Prostate gland (tissue), 2 donors: Measurements from ENCODE around the gene PLEKHM1. TPM values are rescaled to one million over a fixed set of nuclear protein-coding genes. Genes with fewer than 3 reads are reported as not detected.
A peak's percentile ranks its signal among the peaks of the same experiment; 100 is the strongest.
"Not testable (repeated sequence)": the region's sequence is repeated elsewhere in the genome, so short reads cannot be mapped to it uniquely, and the experiment has no call there.

Experiments
- DNase-seq: peaks from one replicate; pipeline ENCODE4 v3.0.0-alpha.2; 2019; ENCODE audit warnings: low spot score
- H3K27ac ChIP-seq, 2 donors: fragments of 200-600 bp; sonication (generic); 2 replicates each; pipeline ENCODE4 v1.5.1; 2017 to 2019
- H3K27me3 ChIP-seq: fragments of 200-600 bp; sonication (generic); replicated peaks from 2 replicates; pipeline ENCODE4 v1.5.1; 2019; ENCODE audit not compliant: insufficient read depth
- H3K36me3 ChIP-seq, 2 donors: fragments of 200-600 bp; sonication (generic); 1 replicate in 1 of 2; 2 replicates in 1 of 2; pipeline versions ENCODE4 v1.5.1 to v1.8.1; 2017 to 2019
- H3K4me1 ChIP-seq: fragments of 200-600 bp; sonication (generic); replicated peaks from 2 replicates; pipeline ENCODE4 v1.5.1; 2019
- H3K4me3 ChIP-seq, 2 donors: fragments of 200-600 bp; sonication (generic); 2 replicates each; pipeline ENCODE4 v1.5.1; 2017 to 2019
- H3K9me3 ChIP-seq: fragments of 200-600 bp; sonication (generic); 2 replicates; pipeline ENCODE4 v1.5.1; 2017
- POLR2A ChIP-seq: fragments of 450-650 bp; IDR thresholded peaks from one replicate; pipeline ENCODE4 v1.6.1; 2016; ENCODE audit warnings: antibody characterized with exemption, mild to moderate bottlenecking
- POLR2AphosphoS5 ChIP-seq: sonication (generic); formaldehyde crosslinking; IDR thresholded peaks from one replicate; pipeline ENCODE4 v1.6.1; 2017; ENCODE audit warnings: antibody characterized with exemption
- WGBS: methylation state at CpG from one replicate; pipeline ENCODE4 v1.1.5; 2018; 5-methylcytosine and 5-hydroxymethylcytosine counted together
- intact Hi-C: fragments of 100-400 bp; cut with DNase I; formaldehyde crosslinking; loops from one replicate; pipeline ENCODE4 v1.14.2; 2022
- total RNA-seq, 2 donors: library from RNA; depleted of rRNA; stranded (reverse); fragments of >200 nt; gene quantifications; one replicate each; pipeline ENCODE4 v1.1.0, GENCODE V29; 2016
- TF ChIP-seq, protein P1 (sequence below), 4 experiments: fragments of 200-600 bp in 2 of 4; fragments of 450-650 bp in 2 of 4; sonication (generic) in 2 of 4; IDR thresholded peaks; 1 replicate in 3 of 4; 2 replicates in 1 of 4; pipeline ENCODE4 v1.5.1; 2016 to 2019; ENCODE audit warnings: antibody characterized with exemption in 4 of 4, mild to moderate bottlenecking in 2 of 4, moderate library complexity in 2 of 4

The PLEKHM1 gene
- total RNA-seq, 2 donors from 2014 or later, result 33.2 to 39.8 TPM

DNA sequence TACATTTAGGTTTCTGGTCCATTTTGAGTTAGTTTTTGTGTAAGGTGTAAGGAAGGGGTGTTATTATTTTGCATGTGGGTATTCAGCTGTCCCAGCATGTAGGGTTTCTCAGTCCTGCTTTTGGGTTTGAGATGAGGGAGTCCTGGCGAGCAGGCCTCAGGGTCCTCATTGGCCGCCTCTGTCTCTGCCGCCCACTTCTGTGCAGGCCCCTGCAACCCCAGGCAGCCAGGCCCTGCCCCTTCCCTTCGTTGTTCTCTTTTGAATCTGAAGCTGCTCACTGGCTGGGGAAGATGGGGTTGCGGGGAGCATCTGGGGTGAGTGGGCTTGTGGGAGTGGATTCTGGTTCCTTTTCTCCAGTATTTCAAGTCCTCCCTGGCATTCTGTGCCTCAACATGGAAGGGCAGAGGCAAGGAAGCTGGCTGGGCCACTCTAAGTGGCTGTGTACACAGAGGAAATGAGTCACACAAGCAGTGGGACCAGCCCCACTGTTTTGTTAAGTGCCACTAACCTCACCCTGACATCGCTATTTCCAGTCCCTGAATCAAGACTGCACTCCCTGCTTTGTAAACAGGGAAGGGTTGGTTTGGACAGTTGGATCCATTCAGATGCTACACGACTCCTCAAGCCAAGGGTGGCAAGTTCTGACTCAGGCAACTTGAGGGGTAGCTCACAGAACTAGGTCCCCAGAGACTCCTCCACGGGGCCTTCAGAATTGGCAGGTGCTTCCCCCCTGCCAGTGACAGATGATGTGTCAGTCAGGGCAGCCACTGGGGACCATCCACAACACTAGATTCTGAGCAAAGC, 28.8 kb downstream of the PLEKHM1 start:
- intact Hi-C loops, H3K36me3 ChIP-seq, H3K9me3 ChIP-seq, H3K27me3 ChIP-seq, H3K4me3 ChIP-seq, H3K4me1 ChIP-seq, H3K27ac ChIP-seq: not testable (repeated sequence)
- WGBS, result 35% methylated on average over 3 of the region's 8 CpGs
- TF ChIP-seq POLR2AphosphoS5, result peak; percentile 64
- peak; percentile 56 for DNase-seq

DNA sequence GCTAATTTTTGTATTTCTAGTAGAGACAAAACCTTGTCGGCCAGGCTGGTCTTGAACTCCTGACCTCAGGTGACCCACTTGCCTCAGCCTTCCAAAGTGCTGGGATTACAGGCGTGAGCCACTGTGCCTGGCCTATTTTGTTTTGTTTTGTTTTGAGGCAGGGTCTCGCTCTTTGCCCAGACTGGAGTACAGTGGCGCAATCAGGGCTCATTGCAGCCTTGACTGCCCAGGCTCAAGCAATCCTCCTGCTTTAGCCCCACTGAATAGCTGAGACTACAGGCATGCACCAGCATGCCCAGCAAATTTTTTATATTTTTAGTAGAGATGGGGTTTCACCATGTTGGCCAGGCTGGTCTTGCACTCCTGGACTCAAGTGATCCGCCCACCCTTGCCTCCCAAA, 30.1 kb downstream of the PLEKHM1 start:
- WGBS, result 95% methylated on average over 5 of the region's 5 CpGs
- H3K4me3 ChIP-seq, DNase-seq: not testable (repeated sequence)

DNA sequence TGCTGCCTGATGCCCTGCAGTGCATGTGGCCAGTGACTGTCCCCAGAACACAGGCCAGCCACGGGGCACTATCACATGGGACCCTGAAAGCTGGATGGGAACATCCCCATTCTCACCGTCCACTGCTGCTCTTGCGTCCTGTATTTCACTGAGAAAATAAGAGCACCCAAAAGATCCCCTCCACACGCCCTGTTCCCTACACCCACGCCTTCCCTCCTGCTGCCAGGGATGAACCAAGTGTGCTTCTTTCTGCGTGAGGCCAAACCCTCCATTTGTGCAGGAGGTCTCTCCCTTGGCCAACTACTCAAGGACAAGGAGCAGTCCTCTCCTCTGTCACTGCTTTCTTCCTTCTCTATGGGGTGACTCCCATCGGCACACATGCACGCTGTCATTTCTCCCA, 36.2 kb downstream of the PLEKHM1 start:
- H3K27me3 ChIP-seq, H3K27ac ChIP-seq, DNase-seq, H3K4me3 ChIP-seq, intact Hi-C loops, H3K36me3 ChIP-seq, H3K9me3 ChIP-seq, H3K4me1 ChIP-seq: not testable (repeated sequence)
- WGBS, result 91% methylated on average over 8 of the region's 8 CpGs

More for the DNA sequence above, 30.1 kb downstream of the PLEKHM1 start:
- H3K4me1 ChIP-seq, intact Hi-C loops, H3K27ac ChIP-seq, H3K36me3 ChIP-seq, H3K27me3 ChIP-seq, H3K9me3 ChIP-seq: not testable (repeated sequence)

DNA sequence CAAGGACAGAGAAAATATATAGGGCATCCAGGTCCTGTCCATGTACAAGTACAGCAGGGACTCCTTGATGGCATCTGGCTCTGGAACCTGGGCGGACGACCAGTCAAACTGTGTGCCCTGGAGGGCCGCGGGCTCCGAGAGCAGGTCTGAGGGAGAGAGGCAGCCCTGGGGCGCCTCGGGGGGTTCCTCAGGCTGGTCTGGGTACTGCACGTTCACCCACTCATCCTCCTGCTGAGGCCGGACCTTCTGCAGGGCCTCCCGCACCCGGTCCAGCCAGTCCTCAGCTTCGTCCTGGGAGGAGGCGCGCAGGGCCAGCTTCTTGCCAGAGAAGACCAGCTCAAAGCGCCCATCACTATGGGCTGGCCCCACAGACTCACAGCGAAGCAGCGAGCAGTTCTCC, 36.8 kb downstream of the PLEKHM1 start:
- H3K36me3 ChIP-seq, intact Hi-C loops: not testable (repeated sequence)

DNA sequence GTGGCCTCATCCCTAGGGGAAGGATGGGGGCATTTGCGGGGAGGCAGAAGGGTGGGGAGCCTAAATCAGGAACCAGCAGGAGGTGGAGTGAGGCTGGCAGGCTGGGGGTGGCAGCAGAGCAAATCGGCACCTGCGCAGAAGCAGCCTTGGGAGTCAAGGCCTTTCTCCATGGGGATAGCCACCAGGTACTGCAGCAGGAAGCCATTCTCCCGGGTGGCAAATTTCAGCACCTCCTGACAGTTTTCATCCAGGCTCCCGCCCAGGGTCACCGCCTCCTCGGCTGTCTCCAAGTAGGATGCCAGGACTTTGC, 37.3 kb downstream of the PLEKHM1 start:
- H3K4me1 ChIP-seq, DNase-seq, H3K9me3 ChIP-seq, H3K27ac ChIP-seq, H3K27me3 ChIP-seq, H3K36me3 ChIP-seq, intact Hi-C loops, H3K4me3 ChIP-seq: not testable (repeated sequence)
- WGBS, result 90% methylated on average over 2 of the region's 7 CpGs

More for the DNA sequence above, 36.8 kb downstream of the PLEKHM1 start:
- DNase-seq, H3K9me3 ChIP-seq, H3K4me1 ChIP-seq, H3K27me3 ChIP-seq, H3K4me3 ChIP-seq, H3K27ac ChIP-seq: not testable (repeated sequence)
- WGBS, result 85% methylated on average over 17 of the region's 17 CpGs

DNA sequence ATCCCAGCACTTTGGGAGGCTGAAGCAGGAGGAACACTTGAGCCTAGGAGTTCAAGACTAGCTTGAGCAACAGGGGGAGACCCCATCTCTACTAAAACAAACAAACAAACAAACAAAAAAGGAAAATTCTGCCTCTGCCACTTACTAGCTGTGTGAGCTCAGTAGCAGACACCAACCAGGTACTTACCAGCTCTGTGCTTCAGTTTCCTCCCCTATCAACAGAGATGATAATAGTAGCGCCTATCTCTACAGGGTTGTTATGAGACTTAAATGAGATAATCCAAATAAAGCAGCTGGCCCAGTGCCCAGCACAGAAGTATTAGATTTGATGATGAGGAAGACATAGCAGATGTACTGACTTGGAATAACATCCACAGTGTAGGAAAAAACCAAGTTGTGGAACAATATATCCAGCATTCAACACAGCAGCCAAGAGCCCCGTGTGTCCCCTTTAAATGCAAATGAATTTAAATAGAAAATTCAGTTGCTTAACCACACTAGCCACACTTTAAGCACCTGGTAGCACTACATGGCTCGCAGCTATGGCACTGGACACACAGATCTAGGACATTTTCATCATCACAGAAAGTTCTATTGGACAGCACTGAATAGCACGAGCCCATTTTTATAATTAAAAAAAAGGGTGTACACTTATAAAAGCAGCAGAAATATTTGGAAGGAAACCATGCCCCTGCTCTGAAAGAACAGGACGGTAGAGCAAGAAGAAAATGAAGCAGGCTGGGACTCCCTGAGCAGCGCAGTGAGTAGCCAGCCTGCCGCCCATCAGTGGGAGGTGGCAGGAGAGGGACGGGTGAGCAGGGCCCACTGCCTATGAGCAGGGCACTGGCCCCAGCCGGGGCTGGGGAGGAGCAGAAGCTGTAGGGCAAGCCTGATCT, 37.9 kb downstream of the PLEKHM1 start:
- H3K27ac ChIP-seq, H3K4me1 ChIP-seq, DNase-seq, intact Hi-C loops, H3K27me3 ChIP-seq, H3K9me3 ChIP-seq, H3K4me3 ChIP-seq, H3K36me3 ChIP-seq: not testable (repeated sequence)
- WGBS, result 75% methylated on average over 9 of the region's 9 CpGs

DNA sequence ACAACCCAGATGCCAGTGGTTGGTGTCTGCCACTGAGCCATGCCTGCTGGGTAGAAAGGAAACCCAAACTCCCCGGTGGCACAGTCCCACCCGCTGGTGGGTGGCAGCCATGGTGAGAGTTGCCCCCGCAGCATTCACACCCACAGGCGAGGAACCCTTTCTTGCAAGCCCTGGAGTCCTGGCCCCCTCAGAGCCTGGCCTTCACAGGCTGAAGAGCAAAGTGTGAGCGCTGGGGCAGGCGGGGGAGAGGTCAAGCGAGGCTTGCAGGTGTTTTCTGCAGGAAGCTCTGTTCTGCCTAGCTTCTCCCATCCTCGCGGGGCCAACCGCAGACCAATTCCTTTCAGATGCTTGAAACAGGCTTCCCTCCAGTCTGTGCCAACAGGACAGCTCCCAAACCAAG, 38.9 kb downstream of the PLEKHM1 start:
- H3K9me3 ChIP-seq, H3K4me3 ChIP-seq, H3K36me3 ChIP-seq, H3K27ac ChIP-seq, DNase-seq, H3K27me3 ChIP-seq, H3K4me1 ChIP-seq, intact Hi-C loops: not testable (repeated sequence)
- WGBS, result 94% methylated on average over 6 of the region's 10 CpGs

DNA sequence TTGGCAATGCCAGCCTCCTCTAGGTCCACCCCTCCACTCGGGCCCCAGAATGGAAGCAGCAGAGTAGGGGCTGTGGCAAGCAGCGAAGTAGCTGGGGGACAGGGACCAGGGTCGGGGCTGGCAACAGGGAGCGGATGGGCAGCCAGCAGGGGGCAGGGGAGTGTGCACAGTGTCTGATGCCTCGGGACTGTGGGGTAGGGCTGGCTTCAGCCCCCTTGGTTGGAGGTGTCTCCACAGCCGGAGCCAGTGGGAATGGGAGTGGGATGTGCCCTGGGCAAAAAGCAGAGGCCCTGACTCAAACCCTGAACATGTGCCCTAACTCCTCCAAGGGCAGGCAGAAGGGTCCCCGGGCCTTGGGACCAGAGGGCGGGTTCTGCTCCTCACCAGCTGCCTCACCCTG, 39.4 kb downstream of the PLEKHM1 start:
- TF ChIP-seq POLR2AphosphoS5, result no peak
- no peak for TF ChIP-seq POLR2A
- TF ChIP-seq, protein P1, sequence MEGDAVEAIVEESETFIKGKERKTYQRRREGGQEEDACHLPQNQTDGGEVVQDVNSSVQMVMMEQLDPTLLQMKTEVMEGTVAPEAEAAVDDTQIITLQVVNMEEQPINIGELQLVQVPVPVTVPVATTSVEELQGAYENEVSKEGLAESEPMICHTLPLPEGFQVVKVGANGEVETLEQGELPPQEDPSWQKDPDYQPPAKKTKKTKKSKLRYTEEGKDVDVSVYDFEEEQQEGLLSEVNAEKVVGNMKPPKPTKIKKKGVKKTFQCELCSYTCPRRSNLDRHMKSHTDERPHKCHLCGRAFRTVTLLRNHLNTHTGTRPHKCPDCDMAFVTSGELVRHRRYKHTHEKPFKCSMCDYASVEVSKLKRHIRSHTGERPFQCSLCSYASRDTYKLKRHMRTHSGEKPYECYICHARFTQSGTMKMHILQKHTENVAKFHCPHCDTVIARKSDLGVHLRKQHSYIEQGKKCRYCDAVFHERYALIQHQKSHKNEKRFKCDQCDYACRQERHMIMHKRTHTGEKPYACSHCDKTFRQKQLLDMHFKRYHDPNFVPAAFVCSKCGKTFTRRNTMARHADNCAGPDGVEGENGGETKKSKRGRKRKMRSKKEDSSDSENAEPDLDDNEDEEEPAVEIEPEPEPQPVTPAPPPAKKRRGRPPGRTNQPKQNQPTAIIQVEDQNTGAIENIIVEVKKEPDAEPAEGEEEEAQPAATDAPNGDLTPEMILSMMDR (IDR thresholded peaks at IDR 0.05), result no peak
- no peaks in the 10 kb centered on the region for H3K4me1 ChIP-seq
- intact Hi-C loops, result no loop called here
- no peak for DNase-seq
- H3K27me3 ChIP-seq, result no peaks in the 10 kb centered on the region
- H3K4me3 ChIP-seq, result no peak overlapping the region
- H3K9me3 ChIP-seq, result no peaks in the 10 kb centered on the region
- H3K27ac ChIP-seq, result no peak overlapping the region
- WGBS, result 88% methylated on average over 8 of the region's 8 CpGs
- H3K36me3 ChIP-seq, result no peaks in the 10 kb centered on the region

DNA sequence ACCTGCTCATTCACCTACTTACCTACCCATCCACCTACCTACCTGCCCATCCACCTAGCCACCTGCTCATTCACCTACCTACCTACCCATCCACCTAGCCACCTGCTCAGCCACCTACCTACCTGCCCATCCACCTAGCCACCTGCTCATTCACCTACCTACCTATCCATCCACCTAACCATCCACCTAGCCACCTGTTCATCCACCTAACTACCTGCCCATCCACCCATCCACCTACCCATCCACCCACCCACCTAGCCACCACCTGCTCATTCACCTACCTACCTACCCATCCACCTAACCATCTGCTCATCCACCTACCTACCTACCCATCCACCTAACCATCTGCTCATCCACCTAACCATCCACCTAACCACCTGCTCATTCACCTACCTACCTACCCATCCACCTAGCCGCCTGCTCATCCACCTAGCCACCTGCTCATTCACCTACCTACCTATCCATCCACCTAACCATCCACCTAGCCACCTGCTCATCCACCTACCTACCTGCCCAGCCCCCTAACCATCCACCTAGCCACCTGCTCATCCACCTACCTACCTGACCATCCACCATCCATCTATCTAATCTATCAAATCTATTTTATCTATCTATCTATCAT, 40.7 kb downstream of the PLEKHM1 start:
- WGBS, result 100% methylated on average over 1 of the region's 1 CpG
- H3K27ac ChIP-seq, H3K36me3 ChIP-seq, H3K4me1 ChIP-seq, H3K9me3 ChIP-seq, H3K4me3 ChIP-seq, intact Hi-C loops, DNase-seq, H3K27me3 ChIP-seq: not testable (repeated sequence)

DNA sequence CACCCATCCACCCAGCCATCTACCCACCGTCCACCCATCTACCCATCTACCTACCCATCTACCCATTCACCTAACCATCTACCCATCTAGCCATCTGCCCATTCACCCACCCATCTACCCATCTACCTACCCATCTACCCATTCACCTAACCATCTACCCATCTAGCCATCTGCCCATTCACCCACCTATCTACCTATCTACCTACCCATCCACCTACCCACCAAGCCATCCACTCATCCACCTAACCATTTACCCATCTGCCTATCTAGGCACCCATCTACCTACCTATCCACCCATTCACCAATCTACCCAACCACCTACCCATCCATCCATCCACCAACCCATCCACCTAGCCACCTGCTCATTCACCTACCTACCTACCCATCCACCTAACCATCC, 41.3 kb downstream of the PLEKHM1 start:
- WGBS, result 90% methylated on average over 1 of the region's 1 CpG
- H3K36me3 ChIP-seq, H3K9me3 ChIP-seq, H3K4me3 ChIP-seq, H3K27me3 ChIP-seq, intact Hi-C loops, H3K27ac ChIP-seq, H3K4me1 ChIP-seq, DNase-seq: not testable (repeated sequence)

DNA sequence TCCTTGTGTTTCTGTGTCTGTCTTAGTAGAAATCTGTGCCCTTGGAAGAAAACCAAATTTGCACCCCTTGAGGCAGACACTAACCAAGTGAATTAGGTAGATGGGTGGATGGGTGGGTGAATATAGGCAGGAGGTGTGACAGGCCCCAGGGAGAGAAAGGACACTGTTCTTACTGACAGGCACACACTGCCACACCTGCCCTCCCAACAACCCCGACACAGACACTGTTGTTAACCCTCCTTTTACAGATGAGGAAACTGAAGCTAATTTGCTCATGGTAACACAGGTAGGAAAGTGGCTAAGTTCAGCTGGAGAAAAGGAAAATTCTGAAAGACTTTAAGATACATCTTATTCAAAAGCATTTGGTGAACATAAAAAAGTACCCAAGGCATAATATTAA, 42.0 kb downstream of the PLEKHM1 start:
- intact Hi-C loops, H3K9me3 ChIP-seq, H3K27ac ChIP-seq, H3K4me1 ChIP-seq, H3K36me3 ChIP-seq, H3K27me3 ChIP-seq, DNase-seq, H3K4me3 ChIP-seq: not testable (repeated sequence)
- no CpG with 5 or more reads among the region's 1 CpG for WGBS
